GM21367 (cell line): Measurements from ENCODE around the gene GLOD5.
"Not testable (repeated sequence)": the region's sequence is repeated elsewhere in the genome, so short reads cannot be mapped to it uniquely, and the experiment has no call there.

Experiments used
- ATAC-seq: cut with Tn5 transposase; IDR thresholded peaks from one replicate; pipeline ENCODE4 v1.9.1; 2021; ENCODE audit not compliant: unreplicated experiment

GLOD5 gene

GRCh38 chrX:48792219-48792618, 30.7 kb downstream of the GLOD5 start:
- no peak for ATAC-seq

- ATAC-seq, result no peak
Measured at GRCh38 chrX:48793935-48794334, 32.4 kb downstream of the GLOD5 start.

- ATAC-seq, result no peak
Measured at GRCh38 chrX:48794340-48794910, 32.9 kb downstream of the GLOD5 start.

GRCh38 chrX:48794911-48795515, 33.5 kb downstream of the GLOD5 start:
- no peak for ATAC-seq

- no peak for ATAC-seq
Measured at GRCh38 chrX:48798318-48798717, 36.8 kb downstream of the GLOD5 start.

GRCh38 chrX:48800574-48801279, 39.2 kb downstream of the GLOD5 start:
- ATAC-seq, result no peak

GRCh38 chrX:48801280-48802088, 39.9 kb downstream of the GLOD5 start, which contains the start of gene HDAC6:
Gene HDAC6, plus strand, starts transcription at chrX:48802067. Its CDS starts 626 bp downstream, at chrX:48802693.
- peak; percentile 84 for ATAC-seq

GRCh38 chrX:48802089-48802904, 40.8 kb downstream of the GLOD5 start:
- ATAC-seq, result peak; percentile 37

- ATAC-seq, result no peak
Measured at GRCh38 chrX:48802905-48803200, 41.3 kb downstream of the GLOD5 start.

- ATAC-seq, result no peak
Measured at GRCh38 chrX:48806081-48806480, 44.5 kb downstream of the GLOD5 start.

GRCh38 chrX:48813644-48814043, 52.1 kb downstream of the GLOD5 start:
- ATAC-seq, result no peak

- no peak for ATAC-seq
Measured at GRCh38 chrX:48814722-48815121, 53.2 kb downstream of the GLOD5 start.

- ATAC-seq, result no peak
Measured at GRCh38 chrX:48815266-48815665, 53.7 kb downstream of the GLOD5 start.

- ATAC-seq, result no peak
Measured at GRCh38 chrX:48816014-48816810, 54.7 kb downstream of the GLOD5 start.

GRCh38 chrX:48818098-48818497, 56.6 kb downstream of the GLOD5 start:
- no peak for ATAC-seq

- no peak for ATAC-seq
Measured at GRCh38 chrX:48818866-48819265, 57.3 kb downstream of the GLOD5 start.

GRCh38 chrX:48819394-48819793, 57.8 kb downstream of the GLOD5 start:
- ATAC-seq, result not testable (repeated sequence)

GRCh38 chrX:48823053-48823452, 61.5 kb downstream of the GLOD5 start:
- no peak for ATAC-seq
